Stomach smooth muscle (tissue), 2 donors: Measurements from ENCODE around the gene CDC7.

ENCODE experiments used
- H3K27ac ChIP-seq: one replicate; pipeline ENCODE4 v1.7.0; 2013; ENCODE audit warnings: mild to moderate bottlenecking, low read length, inconsistent platforms
- H3K27me3 ChIP-seq, 2 donors: one replicate each; pipeline ENCODE4 v1.7.0; 2013; ENCODE audit warnings: low read length in 2 of 2; ENCODE audit not compliant: insufficient read depth in 2 of 2, control insufficient read depth in 1 of 2
- H3K36me3 ChIP-seq, 2 donors: one replicate each; pipeline ENCODE4 v1.7.0; 2013; ENCODE audit warnings: low read length in 2 of 2; ENCODE audit not compliant: control insufficient read depth in 2 of 2, insufficient read depth in 2 of 2
- H3K4me1 ChIP-seq: one replicate; pipeline ENCODE4 v1.7.0; 2013; ENCODE audit warnings: low read length; ENCODE audit not compliant: control insufficient read depth, insufficient read depth
- H3K4me3 ChIP-seq, 2 donors: one replicate each; pipeline ENCODE4 v1.7.0; 2013; ENCODE audit warnings: low read length in 2 of 2
- H3K9ac ChIP-seq, 2 donors: one replicate each; pipeline ENCODE4 v1.7.0; 2013; ENCODE audit warnings: low read length in 2 of 2, mild to moderate bottlenecking in 1 of 2
- H3K9me3 ChIP-seq, 2 donors: one replicate each; pipeline ENCODE4 v1.7.0; 2013; ENCODE audit warnings: low read length in 2 of 2; ENCODE audit not compliant: control insufficient read depth in 2 of 2
- donor health status: healthy.
- donor health status: Pancreatic carcinoma.

CDC7 gene

DNA sequence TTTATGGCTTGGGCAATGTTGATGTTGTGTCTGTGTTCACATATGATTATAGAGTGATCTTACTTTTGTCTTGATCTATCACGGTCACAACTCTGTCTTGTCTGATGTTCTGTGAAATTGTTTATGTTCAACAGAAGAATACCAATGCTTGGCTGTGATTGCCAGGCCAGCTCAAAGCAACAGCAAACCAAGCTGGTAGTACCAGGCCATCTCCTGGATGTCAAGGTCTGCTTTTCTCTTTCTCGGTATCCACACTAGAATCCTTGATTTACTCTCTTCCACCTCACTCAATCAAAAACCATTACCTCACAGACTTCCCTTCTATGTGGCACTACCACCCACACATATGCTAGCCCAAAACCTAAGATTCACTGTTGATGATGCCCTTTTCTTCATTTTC lies 1.3 kb upstream of the CDC7 start:
- H3K36me3 ChIP-seq: no peaks in the 10 kb centered on the region
- no peak overlapping the region for H3K27ac ChIP-seq
- peaks cover 2% of the 10 kb centered on the region for H3K4me1 ChIP-seq
- no peak overlapping the region for H3K9ac ChIP-seq
- H3K9me3 ChIP-seq: no peaks in the 10 kb centered on the region
- H3K27me3 ChIP-seq: no peaks in the 10 kb centered on the region
- H3K4me3 ChIP-seq: no peak overlapping the region

DNA sequence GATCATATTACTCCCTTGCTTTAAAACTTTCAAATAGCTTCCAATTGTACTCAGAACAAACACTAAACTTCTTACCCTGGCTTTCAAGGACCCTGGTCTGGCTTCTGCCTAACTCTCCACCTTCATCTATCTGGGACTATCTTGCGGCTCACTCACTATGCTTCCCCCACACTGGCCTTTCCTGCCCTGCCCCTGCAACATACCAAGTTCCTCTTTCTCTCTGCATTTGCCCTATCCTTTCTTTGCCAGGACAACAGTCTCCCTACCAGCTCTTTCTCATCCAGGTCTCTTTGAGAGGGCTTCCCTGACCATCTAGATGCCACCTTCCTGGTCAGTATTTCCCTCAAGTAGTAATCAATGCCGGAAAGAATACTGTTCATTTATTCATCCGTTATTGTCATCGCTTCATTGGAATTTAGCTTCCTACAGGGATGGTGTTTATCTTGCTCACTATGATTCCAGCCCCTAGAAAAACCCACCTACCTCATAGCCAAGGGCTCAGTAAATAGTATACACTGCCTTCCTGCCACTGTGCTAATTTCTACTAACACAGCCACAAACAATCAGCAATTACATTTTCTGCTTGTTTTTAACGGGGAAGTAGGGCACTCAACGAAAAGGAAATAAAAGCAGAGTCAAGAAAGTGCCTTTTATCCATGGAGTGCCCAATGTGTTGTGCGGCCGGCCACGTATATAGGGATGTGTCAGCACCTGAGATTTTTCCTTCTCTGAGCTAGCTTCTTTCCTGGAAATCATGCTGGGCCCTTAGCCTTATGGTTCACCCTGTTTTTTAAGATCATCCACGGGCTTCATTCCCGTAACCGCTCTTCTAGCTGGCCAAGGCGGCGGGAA lies 521 bp upstream of the CDC7 start:
- Histone ChIP-seq H3K9ac (peak overlapping the region; percentile 69 to 71), H3K27ac (peak overlapping the region; percentile 72), H3K4me1 (peaks cover 2% of the 10 kb centered on the region), H3K4me3 (peak overlapping the region; percentile 79 to 88), H3K9me3 (no peaks in the 10 kb centered on the region), H3K27me3 (no peaks in the 10 kb centered on the region), H3K36me3 (no peaks in the 10 kb centered on the region)

DNA sequence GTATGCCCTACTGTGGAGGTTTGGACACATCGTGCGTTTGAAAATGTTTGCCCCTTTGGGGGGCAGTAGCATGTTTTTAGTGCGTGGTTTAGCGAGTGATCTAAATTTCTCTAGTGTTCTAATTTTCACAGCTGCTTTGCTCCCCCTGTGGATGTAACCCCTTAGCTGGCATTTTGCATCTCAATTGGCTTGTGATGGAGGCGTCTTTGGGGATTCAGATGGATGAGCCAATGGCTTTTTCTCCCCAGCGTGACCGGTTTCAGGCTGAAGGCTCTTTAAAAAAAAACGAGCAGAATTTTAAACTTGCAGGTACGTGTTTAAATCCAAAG lies 836 bp downstream of the CDC7 start:
- H3K4me1 ChIP-seq: peaks cover 2% of the 10 kb centered on the region
- no peaks in the 10 kb centered on the region for H3K27me3 ChIP-seq
- H3K27ac ChIP-seq: peak overlapping the region; percentile 72
- H3K9me3 ChIP-seq: no peaks in the 10 kb centered on the region
- H3K4me3 ChIP-seq: peak overlapping the region; percentile 79 to 88
- no peaks in the 10 kb centered on the region for H3K36me3 ChIP-seq
- H3K9ac ChIP-seq: peak overlapping the region; percentile 69 to 71

DNA sequence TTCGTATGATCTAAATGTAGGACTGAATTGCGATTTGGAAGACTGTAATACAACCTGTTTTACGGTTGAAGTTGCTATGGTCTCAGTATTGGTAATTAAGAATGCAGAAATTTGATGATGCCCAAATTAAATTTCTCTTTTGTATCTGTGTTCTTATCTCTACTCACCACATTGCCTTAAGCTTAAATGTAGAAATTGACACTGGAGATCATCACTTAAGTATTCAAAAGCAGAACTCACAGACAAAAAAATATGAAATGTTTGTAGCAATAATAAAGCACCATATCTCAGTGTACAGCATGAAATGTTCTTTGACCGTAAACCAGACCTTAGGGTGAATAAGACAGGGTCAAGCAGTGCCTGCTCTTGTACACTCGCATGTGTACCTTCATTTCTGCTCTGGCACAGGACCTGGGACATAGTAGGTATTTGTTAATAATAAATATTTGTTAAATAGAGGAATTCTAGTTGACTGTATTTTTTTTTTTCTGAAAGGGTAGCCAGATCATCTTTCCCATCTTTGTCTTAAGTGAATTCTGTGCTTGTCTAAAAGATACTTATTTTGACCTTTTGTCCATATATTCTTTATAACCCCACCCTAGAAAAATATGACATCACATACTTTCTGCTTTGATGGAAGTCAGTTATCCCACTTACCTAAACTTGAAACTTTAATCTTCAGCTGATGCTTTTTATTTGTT lies 1.5 kb downstream of the CDC7 start:
- no peaks in the 10 kb centered on the region for H3K27me3 ChIP-seq
- H3K4me3 ChIP-seq: peak overlapping the region in 1 of 2 donors; percentile 79
- H3K27ac ChIP-seq: no peak overlapping the region
- H3K4me1 ChIP-seq: peaks cover 2% of the 10 kb centered on the region
- H3K36me3 ChIP-seq: no peaks in the 10 kb centered on the region
- no peaks in the 10 kb centered on the region for H3K9me3 ChIP-seq
- peak overlapping the region in 1 of 2 donors; percentile 69 for H3K9ac ChIP-seq

DNA sequence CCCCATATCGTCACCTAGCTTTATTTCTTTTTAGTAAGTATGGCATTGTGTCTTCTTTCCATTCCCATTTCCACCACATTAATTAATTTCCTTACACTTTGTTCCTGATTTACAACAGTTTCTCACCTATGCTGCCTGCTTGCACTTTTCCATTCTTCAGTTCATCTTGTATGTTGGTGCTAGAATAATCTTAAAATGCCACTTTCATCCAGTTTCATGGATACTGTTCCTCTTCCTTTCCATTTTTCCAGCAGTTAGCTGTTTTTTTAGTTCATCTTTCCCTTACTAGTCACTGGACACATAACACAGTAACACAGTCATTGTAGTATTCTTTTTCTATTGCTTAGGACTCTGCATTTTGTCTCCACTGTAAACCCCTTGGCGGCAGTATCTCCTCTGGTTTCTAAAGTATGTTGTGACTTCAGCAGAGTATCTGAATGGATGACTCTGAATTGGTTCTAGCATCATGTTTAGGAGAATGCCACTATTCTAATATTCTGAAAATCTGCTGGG lies 2.1 kb downstream of the CDC7 start:
- no peaks in the 10 kb centered on the region for H3K36me3 ChIP-seq
- H3K4me3 ChIP-seq: no peak overlapping the region
- no peaks in the 10 kb centered on the region for H3K9me3 ChIP-seq
- peaks cover 2% of the 10 kb centered on the region for H3K4me1 ChIP-seq
- H3K9ac ChIP-seq: no peak overlapping the region
- no peaks in the 10 kb centered on the region for H3K27me3 ChIP-seq
- no peak overlapping the region for H3K27ac ChIP-seq

DNA sequence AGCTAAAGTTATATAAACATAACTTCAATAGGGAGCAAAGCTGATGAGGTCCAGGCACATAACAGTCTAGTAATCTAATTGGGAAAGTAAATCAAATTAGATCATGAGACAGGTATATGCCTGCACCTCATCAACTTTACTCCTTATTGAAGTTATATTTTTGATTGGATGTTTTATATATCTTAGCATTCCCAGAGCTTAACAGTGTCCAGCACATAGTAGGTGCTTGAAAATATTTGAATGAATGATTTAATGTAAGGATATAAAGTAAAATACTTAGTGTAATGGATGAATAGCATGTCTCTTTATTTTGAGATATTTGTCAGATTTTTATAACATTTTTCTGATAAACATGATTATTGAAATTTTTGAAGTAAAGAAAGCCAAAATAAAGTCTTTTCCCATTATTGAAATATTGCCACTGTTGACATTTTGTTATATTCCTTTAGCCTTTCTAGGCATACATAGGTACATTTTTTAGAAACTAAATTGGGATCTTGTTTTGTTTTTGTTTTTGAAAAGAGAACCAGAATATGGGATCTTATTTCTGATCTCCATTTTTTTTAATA lies 2.8 kb downstream of the CDC7 start:
- Histone ChIP-seq H3K9me3 (no peaks in the 10 kb centered on the region), H3K9ac (no peak overlapping the region), H3K27ac (no peak overlapping the region), H3K27me3 (no peaks in the 10 kb centered on the region), H3K4me3 (no peak overlapping the region), H3K36me3 (no peaks in the 10 kb centered on the region), H3K4me1 (peaks cover 2% of the 10 kb centered on the region)

DNA sequence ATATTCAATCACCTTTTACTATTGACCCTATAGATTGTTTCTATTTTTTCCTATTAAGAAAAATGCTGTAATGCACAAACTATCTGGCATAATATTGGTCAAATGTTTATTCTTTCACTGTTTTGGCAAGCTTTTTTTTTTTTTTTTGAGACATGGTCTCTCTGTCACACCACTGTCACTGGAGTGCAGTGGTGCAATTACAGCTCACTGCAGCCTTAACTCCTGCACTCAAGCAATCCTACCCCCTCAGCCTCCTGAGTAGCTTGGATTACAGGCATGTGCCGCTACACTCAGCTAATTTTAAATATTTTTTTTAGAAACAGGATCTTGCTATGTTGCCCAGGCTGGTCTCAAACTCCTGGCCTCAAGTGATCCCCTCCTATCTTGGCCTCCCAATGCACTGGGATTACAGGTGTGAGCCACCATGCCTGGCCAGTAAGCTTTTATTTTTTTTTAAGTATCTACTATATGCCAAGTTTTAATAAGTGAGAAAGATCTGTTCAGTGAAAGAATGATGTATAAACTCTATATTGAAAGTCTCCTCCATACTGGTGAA lies 3.4 kb downstream of the CDC7 start:
- no peak overlapping the region for H3K4me3 ChIP-seq
- no peak overlapping the region for H3K27ac ChIP-seq
- H3K9ac ChIP-seq: no peak overlapping the region
- H3K36me3 ChIP-seq: no peaks in the 10 kb centered on the region
- no peaks in the 10 kb centered on the region for H3K27me3 ChIP-seq
- H3K9me3 ChIP-seq: no peaks in the 10 kb centered on the region
- H3K4me1 ChIP-seq: peaks cover 2% of the 10 kb centered on the region

DNA sequence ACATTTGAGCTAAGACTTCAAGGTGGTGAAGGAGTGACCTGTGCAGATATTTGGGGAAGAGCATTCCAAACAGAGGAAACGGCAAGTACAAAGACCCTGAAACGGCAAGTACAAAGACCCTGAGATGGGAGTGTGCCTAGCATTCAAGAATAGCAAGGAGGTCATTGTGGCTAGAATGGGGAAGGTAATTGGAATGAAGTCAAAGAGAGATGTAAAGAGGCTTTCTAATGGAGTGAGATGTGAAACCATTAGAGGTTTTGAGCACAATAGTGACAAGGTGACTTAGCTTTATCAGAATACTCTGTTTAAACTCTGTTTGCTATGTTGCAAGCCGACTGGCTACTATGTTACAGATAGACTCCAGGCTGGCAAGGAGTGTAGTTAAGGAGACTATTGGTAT lies 4.4 kb downstream of the CDC7 start:
- Histone ChIP-seq H3K27me3 (no peaks in the 10 kb centered on the region), H3K27ac (no peak overlapping the region), H3K4me1 (peaks cover 2% of the 10 kb centered on the region), H3K36me3 (no peaks in the 10 kb centered on the region), H3K9me3 (no peaks in the 10 kb centered on the region), H3K9ac (no peak overlapping the region), H3K4me3 (no peak overlapping the region)

DNA sequence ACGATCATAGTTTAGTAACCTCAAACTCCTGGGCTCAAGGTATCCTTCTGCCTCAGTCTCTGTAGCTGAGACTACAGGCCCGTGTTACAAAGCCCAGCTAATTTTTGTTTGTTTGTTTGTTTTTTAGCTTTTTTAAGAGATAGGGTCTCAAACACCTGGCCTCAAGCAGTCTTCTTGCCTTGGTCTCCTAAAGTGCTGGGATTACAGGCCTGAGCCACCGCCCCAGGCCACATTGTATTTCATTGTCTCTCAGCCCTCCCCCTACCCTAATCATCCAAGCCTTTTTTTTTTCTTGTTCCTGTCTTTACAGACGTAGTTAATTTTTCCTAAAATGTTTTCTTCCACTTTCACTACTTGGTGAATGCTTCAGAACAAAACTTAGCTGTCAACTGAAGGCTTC lies 5.4 kb downstream of the CDC7 start:
- Histone ChIP-seq H3K9me3 (no peaks in the 10 kb centered on the region), H3K9ac (no peak overlapping the region), H3K27me3 (no peaks in the 10 kb centered on the region), H3K27ac (no peak overlapping the region), H3K4me1 (peaks cover 2% of the 10 kb centered on the region), H3K36me3 (no peaks in the 10 kb centered on the region), H3K4me3 (no peak overlapping the region)

DNA sequence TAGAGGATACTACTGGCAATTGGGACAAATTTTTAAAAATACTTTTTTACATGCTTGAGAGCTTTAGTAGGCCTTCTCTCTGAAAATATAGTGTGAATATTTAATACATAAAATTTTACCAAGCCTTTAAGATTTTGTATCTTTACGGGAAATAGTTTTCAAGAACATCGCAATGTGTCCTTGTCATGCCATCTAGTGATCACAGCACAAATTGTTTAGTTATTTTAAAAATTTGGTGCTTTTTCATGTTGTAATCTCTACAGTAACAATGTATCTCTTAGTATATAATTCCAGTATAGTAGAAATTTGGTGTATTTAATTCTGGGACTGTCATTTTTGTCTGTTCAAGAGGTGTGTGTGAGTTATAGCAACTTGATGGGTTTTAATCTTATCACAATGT lies 6.7 kb downstream of the CDC7 start:
- no peaks in the 10 kb centered on the region for H3K4me1 ChIP-seq
- H3K27me3 ChIP-seq: no peaks in the 10 kb centered on the region
- no peak overlapping the region for H3K4me3 ChIP-seq
- H3K36me3 ChIP-seq: no peaks in the 10 kb centered on the region
- no peak overlapping the region for H3K27ac ChIP-seq
- H3K9me3 ChIP-seq: no peaks in the 10 kb centered on the region
- H3K9ac ChIP-seq: no peak overlapping the region
